Esophagus (tissue), 2 donors: Measurements from ENCODE around the gene PAGE2. TPM values are rescaled to one million over a fixed set of nuclear protein-coding genes. Genes with fewer than 3 reads are reported as not detected.
"Not testable (repeated sequence)": the region's sequence is repeated elsewhere in the genome, so short reads cannot be mapped to it uniquely, and the experiment has no call there.

Source experiments
- H3K27ac ChIP-seq, 2 donors: one replicate each; pipeline ENCODE4 v1.5.1; 2013; ENCODE audit warnings: low read depth in 2 of 2, mild to moderate bottlenecking in 2 of 2, inconsistent platforms in 1 of 2, low read length in 1 of 2, moderate library complexity in 1 of 2
- H3K27me3 ChIP-seq, 2 donors: one replicate each; pipeline ENCODE4 v1.6.1; 2013; ENCODE audit warnings: low read length in 2 of 2, control low read depth in 1 of 2, mild to moderate bottlenecking in 1 of 2; ENCODE audit not compliant: insufficient read depth in 2 of 2, control insufficient read depth in 1 of 2
- H3K36me3 ChIP-seq, 2 donors: one replicate each; pipeline ENCODE4 v1.6.1; 2013; ENCODE audit warnings: low read length in 1 of 2; ENCODE audit not compliant: control insufficient read depth in 2 of 2, insufficient read depth in 2 of 2
- H3K4me1 ChIP-seq, 2 donors: one replicate each; pipeline ENCODE4 v1.6.1; 2013; ENCODE audit warnings: low read length in 1 of 2; ENCODE audit not compliant: control insufficient read depth in 2 of 2, insufficient read depth in 2 of 2
- H3K4me3 ChIP-seq, 2 donors: one replicate each; pipeline ENCODE4 v1.5.1; 2013; ENCODE audit warnings: low read length in 2 of 2, mild to moderate bottlenecking in 2 of 2, low read depth in 1 of 2, moderate library complexity in 1 of 2
- H3K9me3 ChIP-seq, 2 donors: one replicate each; pipeline ENCODE4 v1.6.1; 2013; ENCODE audit warnings: mild to moderate bottlenecking in 2 of 2, low read depth in 1 of 2, low read length in 1 of 2, moderate library complexity in 1 of 2; ENCODE audit not compliant: control insufficient read depth in 2 of 2, insufficient read depth in 1 of 2
- WGBS, 2 donors: extraction: QIAGEN DNeasy Blood & Tissue Kit; methylation state at CpG; one replicate each; pipeline ENCODE4 v1.1.7; 2013; 5-methylcytosine and 5-hydroxymethylcytosine counted together
- polyA plus RNA-seq, 2 donors: library from polyadenylated mRNA; stranded (reverse); fragments of 200-250 nt; gene quantifications; one replicate each; pipeline ENCODE4 v1.2.3, GENCODE V29; 2013
- donor health status: healthy with polysubstance abuse.
- donor health status: Bipolar disorder and iron deficiency.

PAGE2 gene
- polyA plus RNA-seq, 2 donors: not detected

GRCh38 chrX:55119712-55120111 is 30.9 kb downstream of the PAGE2 start:
- WGBS, 2 donors: 38 to 47% methylated on average over 1 of the region's 1 CpG
- Histone ChIP-seq H3K4me1 (no peaks in the 10 kb centered on the region), H3K36me3 (no peaks in the 10 kb centered on the region), H3K27ac (no peak overlapping the region), H3K9me3 (no peaks in the 10 kb centered on the region), H3K4me3 (no peak overlapping the region), H3K27me3 (peaks cover 0 to 15% of the 10 kb centered on the region in 2 donors)

GRCh38 chrX:55120761-55121358 is 32.0 kb downstream of the PAGE2 start:
- 40 to 79% methylated on average over 2 of the region's 2 CpGs for WGBS, 2 donors
- H3K27ac ChIP-seq: no peak overlapping the region
- H3K4me3 ChIP-seq: no peak overlapping the region

DNA sequence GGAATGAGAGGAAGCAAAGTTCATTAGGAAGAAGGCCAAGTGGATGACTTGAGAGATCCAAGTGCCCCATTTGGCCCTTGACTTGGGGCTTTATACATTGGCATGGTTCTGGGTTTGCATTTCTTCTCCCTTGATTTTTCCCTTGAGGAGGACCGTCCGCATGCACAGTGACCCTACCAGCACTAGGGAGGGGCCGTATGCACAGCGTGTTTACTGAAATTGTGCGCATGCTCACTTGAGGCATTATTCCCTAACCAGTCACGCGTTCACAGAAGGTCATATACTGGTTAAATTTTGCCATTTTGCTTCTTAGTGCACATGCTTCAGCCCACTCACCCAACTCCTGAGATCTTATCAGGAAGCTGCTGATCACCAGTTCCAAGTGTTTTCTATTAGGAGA is 35.1 kb downstream of the PAGE2 start:
- no peaks in the 10 kb centered on the region for H3K9me3 ChIP-seq
- peaks cover 0 to 15% of the 10 kb centered on the region in 2 donors for H3K27me3 ChIP-seq
- no peaks in the 10 kb centered on the region for H3K36me3 ChIP-seq
- H3K27ac ChIP-seq: no peak overlapping the region
- 76 to 91% methylated on average over 7 of the region's 7 CpGs for WGBS, 2 donors
- H3K4me1 ChIP-seq: no peaks in the 10 kb centered on the region
- H3K4me3 ChIP-seq: no peak overlapping the region

More at GRCh38 chrX:55120761-55121358, 32.0 kb downstream of the PAGE2 start:
- no peaks in the 10 kb centered on the region for H3K9me3 ChIP-seq
- H3K27me3 ChIP-seq: peaks cover 0 to 15% of the 10 kb centered on the region in 2 donors
- H3K36me3 ChIP-seq: no peaks in the 10 kb centered on the region
- H3K4me1 ChIP-seq: no peaks in the 10 kb centered on the region

- no peaks in the 10 kb centered on the region for H3K9me3 ChIP-seq
- no peak overlapping the region for H3K27ac ChIP-seq
- WGBS, 2 donors: 52 to 54% methylated on average over 2 of the region's 2 CpGs
- no peak overlapping the region for H3K4me3 ChIP-seq
- peaks cover 0 to 4% of the 10 kb centered on the region in 2 donors for H3K27me3 ChIP-seq
- H3K4me1 ChIP-seq: no peaks in the 10 kb centered on the region
- no peaks in the 10 kb centered on the region for H3K36me3 ChIP-seq
These were observed 38.9 kb downstream of the PAGE2 start for GRCh38 chrX:55127692-55128091.

GRCh38 chrX:55129361-55129760 is 40.5 kb downstream of the PAGE2 start:
- 51 to 60% methylated on average over 2 of the region's 2 CpGs for WGBS, 2 donors
- Histone ChIP-seq H3K36me3 (no peaks in the 10 kb centered on the region), H3K27me3 (no peaks in the 10 kb centered on the region), H3K4me3 (no peak overlapping the region), H3K4me1 (no peaks in the 10 kb centered on the region), H3K9me3 (no peaks in the 10 kb centered on the region), H3K27ac (no peak overlapping the region)

DNA sequence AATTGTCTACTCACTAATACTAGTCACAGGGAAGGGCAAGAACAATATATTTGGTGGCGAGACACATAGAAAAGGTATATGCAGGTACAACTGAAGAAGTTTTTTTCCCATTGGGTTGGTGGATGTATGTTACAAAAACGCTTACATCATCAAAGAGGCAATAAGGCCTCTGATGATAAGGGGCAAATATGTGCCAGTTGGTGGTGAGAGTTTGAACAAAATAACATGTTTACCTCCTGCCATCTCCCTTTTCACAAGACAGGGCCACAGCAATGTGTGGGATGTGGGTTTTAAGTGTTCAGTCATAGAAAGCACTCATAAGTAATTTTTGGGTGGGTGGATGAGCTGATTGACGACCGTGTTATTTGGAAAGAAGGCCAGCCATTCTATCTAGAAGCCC is 41.7 kb downstream of the PAGE2 start:
- H3K4me3 ChIP-seq: no peak overlapping the region
- 61 to 84% methylated on average over 4 of the region's 4 CpGs for WGBS, 2 donors
- H3K36me3 ChIP-seq: no peaks in the 10 kb centered on the region
- no peaks in the 10 kb centered on the region for H3K4me1 ChIP-seq
- no peak overlapping the region for H3K27ac ChIP-seq
- no peaks in the 10 kb centered on the region for H3K9me3 ChIP-seq
- H3K27me3 ChIP-seq: no peaks in the 10 kb centered on the region

DNA sequence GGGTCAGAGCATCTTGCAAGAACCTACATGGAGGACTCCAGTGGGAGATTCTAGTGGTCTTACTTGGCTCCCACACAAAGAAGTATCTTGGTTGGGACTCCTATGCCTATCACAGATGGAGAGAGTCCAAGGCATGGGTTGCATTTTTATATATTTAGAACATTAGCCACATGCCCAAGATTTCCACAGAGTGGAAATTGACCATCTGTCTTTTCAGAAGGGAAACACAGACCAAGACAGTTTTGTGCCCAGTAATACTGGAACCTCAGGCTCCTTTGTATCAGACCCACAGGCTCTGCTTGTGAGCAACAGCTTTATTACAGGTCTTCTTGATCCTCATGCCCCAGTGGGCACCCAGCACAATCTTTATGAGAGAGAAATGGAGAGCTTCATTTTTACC is 43.6 kb downstream of the PAGE2 start:
- no peaks in the 10 kb centered on the region for H3K9me3 ChIP-seq
- no peak overlapping the region for H3K4me3 ChIP-seq
- H3K27me3 ChIP-seq: no peaks in the 10 kb centered on the region
- H3K27ac ChIP-seq: no peak overlapping the region
- no peaks in the 10 kb centered on the region for H3K36me3 ChIP-seq
- no peaks in the 10 kb centered on the region for H3K4me1 ChIP-seq

GRCh38 chrX:55135171-55135570 is 46.4 kb downstream of the PAGE2 start:
- Histone ChIP-seq H3K27ac (no peak overlapping the region), H3K4me1 (no peaks in the 10 kb centered on the region), H3K9me3 (no peaks in the 10 kb centered on the region), H3K4me3 (no peak overlapping the region), H3K27me3 (no peaks in the 10 kb centered on the region), H3K36me3 (no peaks in the 10 kb centered on the region)
- WGBS, 2 donors: 0 to 10% methylated on average over 1 of the region's 1 CpG

DNA sequence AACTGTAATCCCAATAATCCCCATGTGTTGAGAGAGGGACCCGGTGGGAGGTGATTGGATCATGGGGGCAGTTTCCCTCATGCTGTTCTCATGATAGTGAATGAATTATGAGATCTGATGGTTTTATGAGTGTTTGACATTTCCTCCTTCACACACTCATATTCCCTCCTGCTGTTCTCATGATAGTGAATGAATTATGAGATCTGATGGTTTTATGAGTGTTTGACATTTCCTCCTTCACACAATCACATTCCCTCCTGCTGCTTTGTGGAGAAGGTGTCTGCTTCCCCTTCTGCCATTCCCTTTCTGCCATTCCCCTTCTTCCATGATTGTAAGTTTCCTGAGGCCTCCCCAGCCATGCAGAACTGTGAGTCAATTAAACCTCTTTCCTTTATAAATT is 52.0 kb downstream of the PAGE2 start:
- not testable (repeated sequence) for H3K9me3 ChIP-seq, H3K4me1 ChIP-seq, H3K27ac ChIP-seq, H3K36me3 ChIP-seq, H3K27me3 ChIP-seq, H3K4me3 ChIP-seq
- 73 to 82% methylated on average over 1 of the region's 1 CpG for WGBS, 2 donors
